Endometrial microvascular endothelial cells (primary cell): ENCODE data around the gene OR52E8. TPM values are rescaled to one million over a fixed set of nuclear protein-coding genes. Genes with fewer than 3 reads are reported as not detected.

Experiments
- in situ Hi-C: cut with HindIII; loops from 2 replicates; pipeline ENCODE4 v1.10.0; 2017; ENCODE audit warnings: low sequenced_read_pairs, low pct_unique_long_range_greater_than_20kb; ENCODE audit errors: inconsistent ontology term
- total RNA-seq: library from RNA; depleted of rRNA; stranded (reverse); fragments of >200 nt; gene quantifications from one replicate; pipeline ENCODE4 v1.2.3, GENCODE V29; 2015; ENCODE audit errors: inconsistent ontology term

Gene OR52E8
- total RNA-seq, result not detected

DNA sequence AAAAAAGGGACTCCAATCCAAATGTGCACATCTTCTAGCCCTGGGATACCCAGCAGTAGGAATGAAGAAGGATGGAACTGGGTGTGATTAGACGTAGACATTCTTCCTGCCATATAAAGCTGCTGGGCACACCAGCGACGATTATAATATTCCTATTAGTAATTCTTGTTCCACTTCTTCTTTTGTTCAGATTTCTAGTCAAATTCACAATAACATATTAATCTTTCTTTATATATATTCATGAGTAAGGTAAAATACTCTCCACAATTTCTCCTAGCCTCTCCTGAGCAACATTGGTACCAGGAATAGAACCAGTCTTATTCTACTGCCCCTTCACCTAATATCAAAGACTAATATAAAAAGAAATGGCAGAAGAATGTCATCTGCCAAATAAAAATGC, at the start of gene OR52E8:
Gene OR52E8 (minus strand): TSS at position 101 of the 400 bp plus-strand sequence. CDS start 0 bp downstream, at position 101.
- in situ Hi-C loops, result no loop called here

DNA sequence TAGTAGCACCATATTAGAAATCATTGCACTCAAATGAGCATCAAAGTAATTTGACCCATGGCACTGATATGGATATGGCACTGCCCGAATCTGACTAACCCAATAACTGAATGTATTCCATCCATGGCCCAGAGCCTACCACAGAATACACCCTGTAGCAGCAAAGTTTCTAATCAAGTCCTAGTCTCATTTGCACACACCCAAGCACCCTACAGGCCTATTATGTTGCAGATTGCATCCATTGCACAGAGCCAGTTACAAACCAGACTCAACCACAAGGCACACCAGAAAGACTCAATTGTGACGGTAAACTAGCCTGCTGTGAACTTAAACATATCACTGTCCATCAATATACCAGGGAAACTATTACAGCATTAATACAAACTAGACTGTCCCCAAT, 42.0 kb upstream of the OR52E8 start:
- in situ Hi-C loops, result no loop called here

DNA sequence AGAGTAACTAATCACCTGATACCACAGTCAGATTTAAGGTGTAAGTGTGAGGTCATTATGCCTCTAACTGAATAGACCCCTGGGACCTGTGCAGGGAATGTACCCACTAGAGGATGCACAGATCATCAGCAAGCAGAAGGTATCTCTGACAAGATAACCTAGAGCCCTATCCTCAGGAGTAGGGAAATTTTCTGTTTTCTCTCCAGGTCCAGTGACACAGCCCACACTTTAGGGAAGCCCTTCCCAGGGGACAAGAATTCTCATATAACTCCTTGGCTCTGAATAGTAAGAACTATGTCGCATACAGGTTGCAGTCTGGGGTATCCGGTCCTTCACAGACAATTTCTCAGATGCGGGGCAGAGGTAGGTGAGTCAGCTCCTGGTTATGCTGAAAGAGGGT, 35.4 kb upstream of the OR52E8 start, which contains the start of gene OR52E5:
Gene OR52E5 (plus strand): TSS at position 301 of the 400 bp plus-strand sequence. CDS start 7,569 bp downstream, outside the sequence.
- in situ Hi-C loops, result no loop called here

DNA sequence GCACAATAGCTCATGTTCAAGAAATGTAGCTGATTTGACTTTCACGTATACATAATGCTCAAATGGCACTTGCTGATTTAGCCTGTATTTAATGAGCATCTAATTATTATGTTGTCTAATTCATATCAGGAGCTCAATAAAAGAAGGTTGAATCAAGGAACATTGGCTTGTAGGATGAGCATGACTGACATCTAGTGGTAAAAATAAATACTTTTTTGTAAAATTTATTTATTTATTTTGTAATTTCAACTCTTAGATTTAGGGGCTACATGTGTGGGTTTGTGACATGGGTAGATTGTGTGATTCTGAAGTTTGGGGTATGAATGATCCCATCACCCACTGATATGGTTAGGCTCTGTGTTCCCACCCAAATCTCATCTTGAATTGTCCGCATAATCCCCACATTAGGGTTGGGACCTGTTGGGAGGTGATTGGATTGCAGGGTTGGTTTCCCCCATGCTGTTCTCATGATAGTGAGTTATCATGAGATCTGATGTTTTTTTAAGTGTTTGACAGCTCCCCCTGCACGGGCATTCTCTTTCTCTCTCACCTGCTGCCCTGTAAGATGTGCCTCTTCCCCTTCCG, 33.8 kb upstream of the OR52E8 start:
- in situ Hi-C loops, result no loop called here

DNA sequence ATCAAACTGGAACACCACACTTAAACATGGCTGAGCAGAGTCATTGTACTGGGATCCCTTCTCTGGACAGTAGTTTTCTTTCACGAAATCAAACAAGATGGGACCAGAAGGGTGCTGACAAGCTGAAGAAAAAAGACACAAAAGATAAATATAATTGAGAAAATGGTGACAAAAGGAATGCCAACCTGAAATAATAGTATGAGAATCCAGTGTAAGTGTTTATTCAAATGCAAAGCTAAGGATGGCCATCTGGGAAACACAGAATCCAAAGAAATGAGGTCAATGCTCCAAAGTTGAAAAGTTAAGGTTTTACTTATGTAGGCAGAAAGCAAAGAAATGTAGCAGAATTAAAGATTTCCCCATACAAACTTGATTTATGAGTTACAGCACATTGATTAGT, 30.2 kb upstream of the OR52E8 start:
- in situ Hi-C loops, result no loop called here

DNA sequence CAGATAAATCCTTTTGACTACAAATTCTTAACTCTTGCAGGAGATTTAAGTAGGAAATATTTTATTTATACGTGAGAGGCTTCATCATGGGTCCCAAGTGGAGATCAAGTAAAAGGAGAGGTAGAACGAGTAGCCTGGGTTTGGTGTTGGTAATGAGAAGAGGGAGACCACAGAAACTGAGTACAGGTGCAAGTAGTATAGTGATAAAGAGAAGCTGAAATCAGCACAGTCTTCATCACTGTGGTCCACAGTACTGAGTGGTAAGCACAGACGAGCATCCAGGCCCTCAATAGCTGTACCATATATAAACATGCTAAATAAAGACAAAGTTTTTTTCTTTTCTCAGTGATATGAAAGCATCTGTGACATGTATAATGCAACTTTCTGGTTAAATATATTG, 29.7 kb upstream of the OR52E8 start:
- in situ Hi-C loops, result no loop called here

DNA sequence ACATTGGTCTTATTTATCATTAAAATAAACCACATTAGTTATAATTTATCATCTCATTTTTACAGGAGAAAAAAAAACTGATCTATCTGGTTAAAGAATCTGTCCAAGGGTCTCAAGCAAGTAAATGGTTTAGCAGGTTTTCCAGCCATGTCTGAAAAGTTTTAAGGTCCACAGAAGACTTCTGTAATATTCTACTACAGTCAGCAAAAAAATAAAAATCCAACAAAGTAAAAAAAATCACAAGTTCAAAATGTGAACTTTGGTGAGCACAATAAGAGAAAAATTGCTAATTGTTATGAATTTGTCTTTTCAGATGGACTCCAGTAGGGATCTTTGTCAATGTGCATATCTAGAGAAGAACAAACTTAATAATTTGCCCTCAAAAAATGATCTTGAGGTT, 24.3 kb upstream of the OR52E8 start:
- in situ Hi-C loops, result no loop called here

DNA sequence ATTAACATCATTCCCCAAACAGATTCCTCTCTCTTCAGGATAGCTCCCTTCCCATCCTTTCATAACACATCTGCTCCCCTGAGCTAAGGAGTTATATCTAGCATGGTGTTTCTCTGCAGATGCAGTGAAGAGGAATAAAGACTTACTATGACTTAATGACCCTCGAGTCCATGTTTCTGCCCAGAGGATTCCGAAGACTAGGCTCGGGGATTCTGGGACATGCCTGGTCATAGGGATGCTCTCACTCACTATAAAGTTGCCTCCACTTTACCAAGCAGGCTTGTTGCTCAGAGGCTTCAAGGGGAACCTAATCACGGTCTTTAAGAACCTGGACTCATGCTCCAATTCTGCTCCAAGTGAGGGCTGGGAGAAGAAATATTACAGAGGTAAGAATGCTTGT, 22.8 kb upstream of the OR52E8 start, which contains the start of gene OR52E4:
Gene OR52E4 (plus strand): TSS at position 301 of the 400 bp plus-strand sequence. CDS start 3,664 bp downstream, outside the sequence.
- in situ Hi-C loops, result no loop called here

DNA sequence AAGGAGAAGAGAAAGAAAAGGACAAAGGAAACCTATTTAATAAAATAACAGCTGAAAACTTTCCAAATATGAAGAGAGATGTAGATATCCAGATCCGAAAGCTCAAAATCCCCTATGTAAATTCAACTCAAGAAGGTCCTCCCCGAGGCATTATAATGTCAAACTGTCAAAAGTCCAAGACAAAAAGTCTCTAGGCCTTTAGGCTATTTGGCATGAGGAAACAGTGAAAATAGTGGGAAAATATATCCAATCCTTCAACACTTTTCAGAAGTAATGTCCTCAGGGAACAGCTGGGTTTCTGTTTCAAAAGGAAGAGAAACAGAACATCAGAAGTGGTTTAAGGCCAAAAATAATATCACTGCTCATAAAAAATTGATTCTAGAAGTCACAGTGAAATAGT, 21.1 kb upstream of the OR52E8 start:
- in situ Hi-C loops, result no loop called here

DNA sequence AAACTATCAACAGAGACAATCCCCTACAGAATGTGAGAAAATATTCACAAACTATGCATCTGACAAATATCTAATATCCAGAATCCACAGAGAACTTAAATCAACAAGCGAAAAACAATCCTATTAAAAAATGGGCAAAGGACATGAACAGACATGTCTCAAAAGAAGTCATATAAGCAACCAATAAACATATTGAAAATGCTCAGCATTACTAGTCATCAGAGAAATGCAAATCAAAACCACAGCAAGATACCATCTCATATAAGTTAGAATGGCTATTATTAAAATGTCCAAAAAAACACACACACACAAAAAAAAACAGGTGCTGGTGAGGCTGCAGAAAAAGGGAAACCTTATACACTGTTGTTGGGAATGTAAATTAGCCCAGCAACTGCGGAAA, 8.3 kb upstream of the OR52E8 start:
- in situ Hi-C loops, result no loop called here

DNA sequence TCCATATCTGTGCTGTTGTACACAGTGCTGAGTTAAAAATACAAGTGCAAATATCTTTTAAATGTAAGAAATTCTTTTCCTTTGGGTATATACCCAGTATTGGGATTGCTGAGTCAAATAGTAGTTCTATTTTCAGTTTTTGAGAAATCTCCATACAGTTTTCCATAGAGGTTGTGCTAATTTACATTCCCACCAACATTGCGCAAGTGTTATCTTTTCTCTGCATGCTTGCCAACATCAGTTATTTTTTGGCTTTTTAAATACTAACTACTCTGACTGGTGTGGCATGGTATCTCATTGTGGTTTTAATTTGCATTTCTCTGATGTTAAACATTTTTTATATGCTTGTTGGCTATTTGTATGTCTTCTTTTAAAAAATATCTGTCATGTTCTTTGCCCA, 6.5 kb downstream of the OR52E8 start:
- in situ Hi-C loops, result no loop called here

DNA sequence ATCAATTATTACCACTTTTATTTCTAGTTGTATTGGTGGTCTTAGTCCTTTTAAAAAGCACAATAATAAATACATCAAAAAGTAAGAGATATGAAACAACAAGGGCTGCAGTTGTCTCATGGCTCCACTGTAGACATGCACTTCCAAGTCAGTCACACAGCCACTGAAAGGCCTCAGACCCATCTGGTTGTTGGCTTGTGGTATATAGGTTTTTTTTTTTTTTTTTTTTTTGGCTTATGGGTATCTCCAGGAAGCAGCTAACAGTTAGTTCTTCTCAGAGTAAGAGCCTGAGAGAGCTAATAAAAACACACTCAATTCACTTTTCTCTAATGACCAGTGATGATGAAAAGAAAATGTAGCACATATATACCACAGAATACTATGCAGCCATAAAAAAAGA, 9.8 kb downstream of the OR52E8 start:
- in situ Hi-C loops, result no loop called here

DNA sequence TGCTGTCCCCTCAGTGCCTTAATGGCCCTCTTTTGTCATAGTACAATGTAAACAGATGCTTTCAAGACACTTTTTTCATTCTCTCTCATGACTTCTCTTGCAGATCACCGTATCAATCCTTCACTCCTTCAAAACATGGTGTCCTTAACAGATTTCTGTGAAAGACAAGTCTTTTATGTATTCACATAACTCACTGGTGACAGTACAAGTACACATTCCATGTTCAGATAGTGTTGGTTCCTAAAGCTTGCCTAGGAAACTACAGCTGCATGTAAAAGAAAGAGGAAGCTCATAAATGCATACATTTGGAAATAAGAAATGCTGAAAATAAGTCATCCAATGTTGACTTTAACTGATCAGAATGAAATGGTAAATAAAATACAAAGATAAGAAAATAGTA, 10.8 kb downstream of the OR52E8 start:
- in situ Hi-C loops, result no loop called here

DNA sequence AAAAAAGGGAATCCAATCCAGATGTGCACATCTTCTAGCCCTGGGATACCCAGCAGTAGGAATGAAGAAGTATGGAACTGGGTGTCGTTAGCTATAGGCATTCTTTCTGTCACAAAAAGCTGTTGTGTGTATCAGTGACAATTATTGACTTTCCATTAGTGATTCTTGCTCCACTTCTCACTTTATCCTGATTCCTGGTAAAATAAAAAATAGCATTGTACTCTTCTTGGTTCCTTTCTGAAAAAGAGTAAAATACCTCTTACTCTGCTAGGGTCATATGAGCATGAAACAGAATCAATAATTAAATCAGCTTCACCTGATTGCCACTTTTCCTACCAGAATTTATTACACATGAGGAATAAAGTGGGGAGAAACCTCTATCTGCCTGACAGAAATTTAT, 15.7 kb downstream of the OR52E8 start, which contains the start of gene OR52E6:
Gene OR52E6 (minus strand): TSS at position 101 of the 400 bp plus-strand sequence. CDS start 0 bp downstream, at position 101.
- in situ Hi-C loops, result no loop called here

DNA sequence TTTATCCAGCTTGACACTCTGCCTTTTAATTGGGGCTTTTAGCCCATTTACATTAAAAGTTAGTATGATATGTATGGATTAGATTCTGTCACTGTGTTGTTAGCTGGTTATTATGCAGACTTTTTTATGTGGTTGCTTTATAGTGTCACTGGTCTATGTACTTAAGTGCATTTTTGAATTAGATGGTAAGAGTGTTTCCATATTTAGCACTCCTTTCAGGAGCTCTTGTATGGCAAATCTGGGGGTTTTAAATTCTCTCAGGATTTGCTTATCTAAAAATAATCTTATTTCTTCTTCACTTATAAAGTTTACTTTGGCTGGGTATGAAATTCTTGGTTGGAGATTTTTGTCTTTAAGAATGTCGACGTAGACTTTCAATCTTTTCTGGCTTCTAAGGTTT, 19.8 kb downstream of the OR52E8 start:
- in situ Hi-C loops, result no loop called here

DNA sequence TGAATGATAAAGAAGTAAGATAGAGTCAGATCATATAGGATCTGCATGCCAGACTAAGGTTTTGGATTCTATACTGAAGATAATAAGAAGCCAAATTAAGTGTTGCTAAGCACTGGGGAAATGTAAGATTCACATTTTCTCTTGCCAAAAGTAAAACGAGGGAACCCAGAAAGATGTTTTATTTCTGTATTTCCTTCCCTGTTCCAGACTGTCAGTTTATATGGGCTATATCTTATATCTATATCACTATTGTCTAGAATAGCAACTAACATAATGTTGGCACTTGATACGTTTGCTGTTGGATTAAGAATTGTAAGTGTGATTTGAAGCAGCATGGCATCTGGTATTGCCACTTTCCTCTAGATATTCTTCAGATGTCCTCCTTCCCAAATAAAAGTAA, 24.0 kb downstream of the OR52E8 start:
- in situ Hi-C loops, result no loop called here

DNA sequence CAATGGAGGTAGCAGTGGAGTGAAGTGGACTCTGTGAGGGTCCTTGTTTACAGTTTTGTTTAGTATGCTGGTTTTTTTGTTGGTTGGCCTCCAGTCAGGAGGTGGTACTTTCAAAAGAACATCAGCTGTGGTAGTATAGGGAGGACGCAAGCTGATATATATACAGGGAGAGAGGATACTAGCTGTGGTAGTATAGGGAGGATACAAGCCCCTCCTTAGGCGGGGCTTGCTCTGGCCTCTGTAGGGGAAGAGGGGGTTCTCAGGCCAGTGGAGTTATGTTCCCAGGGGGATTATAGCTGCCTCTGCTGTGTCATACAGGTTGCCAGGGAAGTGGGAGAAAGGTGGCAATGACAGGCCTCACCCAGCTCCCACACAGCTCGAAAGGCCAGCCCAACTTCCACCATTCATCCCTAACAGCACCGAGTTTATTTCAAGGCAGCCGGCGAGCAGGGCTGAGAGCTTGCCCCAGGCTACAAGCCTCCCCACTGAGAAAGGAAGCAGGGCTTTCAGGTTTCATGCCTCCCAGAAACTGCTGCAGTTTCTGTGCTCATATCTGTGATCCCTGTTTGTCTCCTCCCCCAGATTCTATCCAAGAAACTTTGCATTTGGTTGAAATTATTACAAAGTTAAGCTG, 26.2 kb downstream of the OR52E8 start:
- in situ Hi-C loops, result no loop called here

DNA sequence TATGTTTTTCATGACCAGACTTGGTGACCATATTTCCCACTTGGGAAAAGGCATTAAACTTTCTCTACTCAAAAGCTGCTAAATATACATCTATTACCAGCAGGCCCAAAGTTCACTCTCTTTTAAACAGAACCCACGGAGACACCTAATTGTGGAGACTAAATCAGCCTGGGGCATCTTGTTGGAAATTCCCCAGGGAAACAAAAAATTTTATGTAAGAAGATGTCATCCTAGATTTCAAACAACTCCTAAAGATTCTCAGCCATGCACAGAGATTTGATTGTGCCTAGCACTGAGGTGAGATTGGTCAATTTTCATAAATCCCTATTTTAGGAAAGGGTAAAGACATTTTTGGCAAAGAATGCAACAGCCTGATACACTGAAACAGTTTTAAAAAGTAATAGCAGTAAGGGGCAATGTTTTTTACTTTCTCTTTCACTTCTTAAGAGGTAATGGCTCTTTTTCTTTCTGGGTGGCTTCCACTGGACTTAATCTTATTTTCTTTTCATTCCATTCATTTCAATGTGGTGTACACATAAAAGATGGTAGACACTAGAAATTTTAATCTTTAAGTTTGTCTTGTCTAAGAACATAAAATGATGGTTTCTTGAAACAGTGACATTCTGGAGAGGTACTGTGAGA, 39.1 kb downstream of the OR52E8 start:
- in situ Hi-C loops, result no loop called here

DNA sequence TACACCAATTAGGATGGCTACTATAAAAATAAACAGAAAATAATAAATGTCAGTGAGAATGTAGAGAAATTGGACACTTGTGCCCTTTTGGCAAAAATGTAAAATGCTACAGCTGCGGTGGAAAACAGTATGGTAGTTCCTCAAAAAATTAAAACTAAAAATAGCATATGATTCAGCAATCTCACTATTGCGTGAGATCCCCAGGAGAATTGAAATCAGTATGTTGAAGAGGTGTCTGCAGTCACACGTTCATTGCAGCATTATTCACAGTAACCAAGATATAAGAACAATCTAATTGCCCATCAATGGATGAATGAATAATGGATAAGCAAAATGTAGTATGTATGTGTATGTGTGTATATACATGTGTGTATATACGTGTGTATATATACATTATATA, 42.0 kb downstream of the OR52E8 start:
- in situ Hi-C loops, result no loop called here
